Neutrophil (primary cell): Measurements from ENCODE around the gene OR6X1.

Experiments
- H3K27ac ChIP-seq: fragments of 200-600 bp; sonication (generic); 2 replicates; pipeline ENCODE4 v1.5.1; 2016; ENCODE audit warnings: mild to moderate bottlenecking, moderate library complexity
- H3K27me3 ChIP-seq: fragments of 200-600 bp; sonication (generic); 2 replicates; pipeline ENCODE4 v1.6.0; 2016; ENCODE audit warnings: mild to moderate bottlenecking
- H3K36me3 ChIP-seq: fragments of 200-600 bp; sonication (generic); 2 replicates; pipeline ENCODE4 v1.5.1; 2017
- H3K4me1 ChIP-seq, 2 experiments: fragments of 200-600 bp in 1 of 2; sonication (generic) in 1 of 2; 1 replicate in 1 of 2; 2 replicates in 1 of 2; pipeline versions ENCODE4 v1.5.1 to v1.6.1; 2013 to 2016; ENCODE audit warnings: low read depth in 1 of 2, low read length in 1 of 2, mild to moderate bottlenecking in 1 of 2, moderate library complexity in 1 of 2; ENCODE audit not compliant: control insufficient read depth in 1 of 2, insufficient read depth in 1 of 2
- H3K4me3 ChIP-seq, 2 experiments: fragments of 200-600 bp in 1 of 2; sonication (generic) in 1 of 2; 1 replicate in 1 of 2; 2 replicates in 1 of 2; pipeline ENCODE4 v1.5.1; 2013 to 2016; ENCODE audit warnings: low read depth in 1 of 2, low read length in 1 of 2, mild to moderate bottlenecking in 1 of 2, moderate library complexity in 1 of 2
- H3K9me3 ChIP-seq: fragments of 200-600 bp; sonication (generic); 2 replicates; pipeline ENCODE4 v1.5.1; 2016
- CTCF ChIP-seq: fragments of 200-600 bp; sonication (generic); IDR thresholded peaks from 2 replicates; pipeline ENCODE4 v1.5.1; 2016; ENCODE audit warnings: antibody characterized with exemption

OR6X1 gene

GRCh38 chr11:123798079-123798478 lies 43.8 kb upstream of the OR6X1 start:
- Histone ChIP-seq H3K36me3 (no peaks in the 10 kb centered on the region), H3K4me1 (no peaks in the 10 kb centered on the region), H3K27me3 (no peaks in the 10 kb centered on the region), H3K4me3 (no peak overlapping the region), H3K27ac (no peak overlapping the region), H3K9me3 (no peaks in the 10 kb centered on the region)
- no peak for TF ChIP-seq CTCF

- H3K27ac ChIP-seq, result no peak overlapping the region
- no peaks in the 10 kb centered on the region for H3K4me1 ChIP-seq
- no peaks in the 10 kb centered on the region for H3K36me3 ChIP-seq
- no peaks in the 10 kb centered on the region for H3K27me3 ChIP-seq
- TF ChIP-seq CTCF, result no peak
- H3K4me3 ChIP-seq, result no peak overlapping the region
- H3K9me3 ChIP-seq, result no peaks in the 10 kb centered on the region
Measured at GRCh38 chr11:123797541-123797940, 43.2 kb upstream of the OR6X1 start.

- no peak for TF ChIP-seq CTCF
- Histone ChIP-seq H3K4me1 (no peaks in the 10 kb centered on the region), H3K4me3 (no peak overlapping the region), H3K9me3 (no peaks in the 10 kb centered on the region), H3K27ac (no peak overlapping the region), H3K36me3 (no peaks in the 10 kb centered on the region), H3K27me3 (no peaks in the 10 kb centered on the region)
Measured at GRCh38 chr11:123797114-123797513, 42.8 kb upstream of the OR6X1 start.

GRCh38 chr11:123796226-123796625 lies 41.9 kb upstream of the OR6X1 start:
- Histone ChIP-seq H3K36me3 (no peaks in the 10 kb centered on the region), H3K4me3 (no peak overlapping the region), H3K27ac (no peak overlapping the region), H3K27me3 (no peaks in the 10 kb centered on the region), H3K4me1 (no peaks in the 10 kb centered on the region), H3K9me3 (no peaks in the 10 kb centered on the region)
- no peak for TF ChIP-seq CTCF

GRCh38 chr11:123783536-123783935 lies 29.2 kb upstream of the OR6X1 start:
- no peak overlapping the region for H3K4me3 ChIP-seq
- H3K27ac ChIP-seq, result no peak overlapping the region
- H3K4me1 ChIP-seq, result no peaks in the 10 kb centered on the region
- H3K36me3 ChIP-seq, result no peaks in the 10 kb centered on the region
- no peaks in the 10 kb centered on the region for H3K27me3 ChIP-seq
- TF ChIP-seq CTCF, result no peak
- H3K9me3 ChIP-seq, result no peaks in the 10 kb centered on the region

- Histone ChIP-seq H3K4me3 (no peak overlapping the region), H3K27ac (no peak overlapping the region), H3K27me3 (no peaks in the 10 kb centered on the region), H3K9me3 (no peaks in the 10 kb centered on the region), H3K36me3 (no peaks in the 10 kb centered on the region), H3K4me1 (no peaks in the 10 kb centered on the region)
- no peak for TF ChIP-seq CTCF
Measured at GRCh38 chr11:123778511-123778910, 24.2 kb upstream of the OR6X1 start.
